Nephron progenitor cell (in vitro differentiated cells): ENCODE measurements around the gene LIN54.

Experiments used
- DNase-seq: peaks from one replicate; pipeline ENCODE4 v3.0.0; 2021
- H3K27ac Mint-ChIP-seq: 2 replicates; pipeline ENCODE4 v1.8.0; 2021; ENCODE audit warnings: mild to moderate bottlenecking, moderate library complexity, mixed read lengths
- H3K27me3 Mint-ChIP-seq: 2 replicates; pipeline ENCODE4 v1.8.0; 2021; ENCODE audit warnings: mild to moderate bottlenecking, low read depth, mixed read lengths; ENCODE audit not compliant: poor library complexity
- H3K36me3 Mint-ChIP-seq: 2 replicates; pipeline ENCODE4 v1.8.0; 2021; ENCODE audit warnings: low read depth, mixed read lengths
- H3K4me1 Mint-ChIP-seq: 2 replicates; pipeline ENCODE4 v1.8.0; 2021; ENCODE audit warnings: mixed read lengths
- H3K4me3 Mint-ChIP-seq: 2 replicates; pipeline ENCODE4 v1.8.0; 2021; ENCODE audit warnings: mild to moderate bottlenecking, moderate library complexity, mixed read lengths
- H3K9me3 Mint-ChIP-seq: 2 replicates; pipeline ENCODE4 v1.8.0; 2021; ENCODE audit warnings: mild to moderate bottlenecking, moderate library complexity, mixed read lengths
- CTCF ChIP-seq: fragments of 200-600 bp; sonication (generic); IDR thresholded peaks from 2 replicates; pipeline ENCODE4 v1.5.0; 2021; ENCODE audit warnings: antibody characterized with exemption

LIN54 gene

GRCh38 chr4:82899374-82900065, 111.1 kb downstream of the LIN54 start:
- H3K9me3 Mint-ChIP-seq, result no peaks in the 10 kb centered on the region
- peaks cover 29% of the 10 kb centered on the region for H3K4me1 Mint-ChIP-seq
- H3K27ac Mint-ChIP-seq, result no peak overlapping the region
- no peak for TF ChIP-seq CTCF
- DNase-seq, result no peak
- H3K27me3 Mint-ChIP-seq, result no peaks in the 10 kb centered on the region
- H3K4me3 Mint-ChIP-seq, result no peak overlapping the region
- H3K36me3 Mint-ChIP-seq, result peaks cover 33% of the 10 kb centered on the region

GRCh38 chr4:82898322-82899243, 112.0 kb downstream of the LIN54 start:
- no peak for TF ChIP-seq CTCF
- no peak for DNase-seq
- Mint-ChIP-seq H3K27ac (peak overlapping the region; percentile 55), H3K9me3 (no peaks in the 10 kb centered on the region), H3K36me3 (peaks cover 38% of the 10 kb centered on the region), H3K27me3 (no peaks in the 10 kb centered on the region), H3K4me1 (peaks cover 36% of the 10 kb centered on the region), H3K4me3 (no peak overlapping the region)

- DNase-seq, result no peak
- H3K36me3 Mint-ChIP-seq, result peaks cover 35% of the 10 kb centered on the region
- H3K4me1 Mint-ChIP-seq, result peaks cover 46% of the 10 kb centered on the region
- H3K27ac Mint-ChIP-seq, result peak overlapping the region; percentile 40
- H3K27me3 Mint-ChIP-seq, result no peaks in the 10 kb centered on the region
- no peaks in the 10 kb centered on the region for H3K9me3 Mint-ChIP-seq
- TF ChIP-seq CTCF, result no peak
- no peak overlapping the region for H3K4me3 Mint-ChIP-seq
Observed at GRCh38 chr4:82896755-82897154, 113.9 kb downstream of the LIN54 start.

- peaks cover 4% of the 10 kb centered on the region for H3K9me3 Mint-ChIP-seq
- H3K36me3 Mint-ChIP-seq, result peaks cover 41% of the 10 kb centered on the region
- H3K27me3 Mint-ChIP-seq, result no peaks in the 10 kb centered on the region
- peaks cover 52% of the 10 kb centered on the region for H3K4me1 Mint-ChIP-seq
- TF ChIP-seq CTCF, result no peak
- H3K4me3 Mint-ChIP-seq, result no peak overlapping the region
- DNase-seq, result no peak
- H3K27ac Mint-ChIP-seq, result peak overlapping the region; percentile 70
Observed at GRCh38 chr4:82893942-82894341, 116.7 kb downstream of the LIN54 start.

- peaks cover 39% of the 10 kb centered on the region for H3K4me1 Mint-ChIP-seq
- peaks cover 4% of the 10 kb centered on the region for H3K9me3 Mint-ChIP-seq
- H3K27ac Mint-ChIP-seq, result peak overlapping the region; percentile 59
- H3K36me3 Mint-ChIP-seq, result peaks cover 41% of the 10 kb centered on the region
- no peak for DNase-seq
- H3K27me3 Mint-ChIP-seq, result no peaks in the 10 kb centered on the region
- no peak for TF ChIP-seq CTCF
- peak overlapping the region; percentile 98 for H3K4me3 Mint-ChIP-seq
Observed at GRCh38 chr4:82892467-82892802, 118.2 kb downstream of the LIN54 start.
